Neutrophil (primary cell): ENCODE measurements around the gene WNT8B.
A peak's percentile ranks its signal among the peaks of the same experiment; 100 is the strongest.

Experiments used
- H3K27ac ChIP-seq: fragments of 200-600 bp; sonication (generic); 2 replicates; pipeline ENCODE4 v1.5.1; 2016; ENCODE audit warnings: mild to moderate bottlenecking, moderate library complexity
- H3K27me3 ChIP-seq: fragments of 200-600 bp; sonication (generic); 2 replicates; pipeline ENCODE4 v1.6.0; 2016; ENCODE audit warnings: mild to moderate bottlenecking
- H3K36me3 ChIP-seq: fragments of 200-600 bp; sonication (generic); 2 replicates; pipeline ENCODE4 v1.5.1; 2017
- H3K4me1 ChIP-seq, 2 experiments: fragments of 200-600 bp in 1 of 2; sonication (generic) in 1 of 2; 1 replicate in 1 of 2; 2 replicates in 1 of 2; pipeline versions ENCODE4 v1.5.1 to v1.6.1; 2013 to 2016; ENCODE audit warnings: low read depth in 1 of 2, low read length in 1 of 2, mild to moderate bottlenecking in 1 of 2, moderate library complexity in 1 of 2; ENCODE audit not compliant: control insufficient read depth in 1 of 2, insufficient read depth in 1 of 2
- H3K4me3 ChIP-seq, 2 experiments: fragments of 200-600 bp in 1 of 2; sonication (generic) in 1 of 2; 1 replicate in 1 of 2; 2 replicates in 1 of 2; pipeline ENCODE4 v1.5.1; 2013 to 2016; ENCODE audit warnings: low read depth in 1 of 2, low read length in 1 of 2, mild to moderate bottlenecking in 1 of 2, moderate library complexity in 1 of 2
- H3K9me3 ChIP-seq: fragments of 200-600 bp; sonication (generic); 2 replicates; pipeline ENCODE4 v1.5.1; 2016
- CTCF ChIP-seq: fragments of 200-600 bp; sonication (generic); IDR thresholded peaks from 2 replicates; pipeline ENCODE4 v1.5.1; 2016; ENCODE audit warnings: antibody characterized with exemption

Gene WNT8B

DNA sequence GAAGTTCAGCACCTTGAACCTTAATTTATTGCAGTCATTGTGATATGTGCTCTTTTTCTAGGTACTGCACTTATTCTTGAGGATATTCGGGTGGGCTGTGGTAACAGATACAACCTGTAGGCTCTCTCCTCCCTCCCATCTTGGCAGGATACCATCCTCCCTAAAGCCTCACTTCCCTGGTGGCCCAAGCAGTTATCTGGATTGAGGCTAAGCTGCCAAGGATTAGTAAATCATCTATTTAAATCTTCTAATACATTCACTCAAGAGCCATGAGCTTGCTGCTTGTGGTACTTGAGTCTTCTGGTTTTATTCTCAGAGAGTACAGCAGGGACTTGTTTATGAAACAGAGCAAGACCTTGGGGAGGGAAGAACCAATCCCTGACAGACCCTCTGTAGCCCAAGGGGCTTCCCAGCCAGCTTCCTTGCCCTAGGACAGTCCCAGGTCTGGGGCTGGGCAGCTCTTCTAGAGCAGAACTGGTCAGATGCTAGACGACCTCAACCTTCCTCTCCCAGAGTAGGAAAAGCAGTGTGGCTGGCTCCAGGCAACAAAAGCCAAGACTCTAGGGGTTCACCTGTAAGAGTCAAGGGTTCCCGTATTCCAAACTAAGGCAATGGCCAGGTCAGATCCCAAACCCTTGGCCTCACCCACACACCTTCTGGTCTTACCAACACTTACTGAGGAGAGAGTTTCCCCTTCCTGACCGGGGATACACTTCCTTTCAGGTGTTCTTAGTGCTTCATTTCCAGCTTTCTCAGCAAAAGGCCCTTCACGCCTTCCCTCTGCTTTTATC lies 21.3 kb downstream of the WNT8B start:
- H3K4me1 ChIP-seq, result peaks cover 30 to 35% of the 10 kb centered on the region in 2 experiments
- peaks cover 25% of the 10 kb centered on the region for H3K27me3 ChIP-seq
- H3K36me3 ChIP-seq, result peaks cover 24% of the 10 kb centered on the region
- no peak for TF ChIP-seq CTCF
- peak overlapping the region in 1 of 2 experiments; percentile 80 for H3K4me3 ChIP-seq
- H3K9me3 ChIP-seq, result no peaks in the 10 kb centered on the region
- H3K27ac ChIP-seq, result peak overlapping the region; percentile 78

- peaks cover 30 to 35% of the 10 kb centered on the region in 2 experiments for H3K4me1 ChIP-seq
- H3K36me3 ChIP-seq, result peaks cover 37% of the 10 kb centered on the region
- H3K9me3 ChIP-seq, result no peaks in the 10 kb centered on the region
- H3K27ac ChIP-seq, result no peak overlapping the region
- no peak overlapping the region for H3K4me3 ChIP-seq
- TF ChIP-seq CTCF, result no peak
- peaks cover 12% of the 10 kb centered on the region for H3K27me3 ChIP-seq
Observed at GRCh38 chr10:100485366-100485765, 22.6 kb downstream of the WNT8B start.

DNA sequence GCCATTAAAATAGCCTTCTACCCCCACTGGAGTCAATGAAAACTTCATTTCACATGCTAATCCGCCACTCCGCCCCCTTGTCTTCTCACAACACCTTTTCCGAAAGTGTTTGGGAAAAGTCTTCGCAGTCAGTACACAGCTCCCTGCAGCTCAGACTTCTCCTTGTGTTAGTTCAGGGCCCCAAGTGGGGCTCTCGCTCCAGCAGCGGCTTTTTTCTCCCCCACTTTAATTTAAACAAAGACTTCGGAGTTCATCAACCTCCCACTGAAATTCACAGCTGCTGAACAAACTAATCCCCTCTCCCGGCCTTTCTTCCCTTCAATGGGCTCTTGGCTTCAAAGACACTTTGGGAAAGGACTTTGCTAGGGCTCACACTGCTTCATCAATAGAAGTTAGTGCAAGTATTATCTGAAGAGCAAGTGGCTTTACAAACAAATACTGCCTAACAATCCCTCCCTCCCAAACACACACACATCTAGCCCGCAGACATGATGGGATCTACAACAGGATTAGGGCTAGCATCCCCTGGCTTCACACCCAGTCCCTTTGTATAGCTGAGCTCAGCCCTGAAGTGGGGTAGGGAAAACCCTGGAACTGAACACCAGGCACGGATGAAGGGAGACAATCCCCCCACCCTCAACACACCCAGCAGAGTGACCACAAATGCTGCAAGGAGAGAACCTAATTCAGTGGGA lies 23.1 kb downstream of the WNT8B start:
- Histone ChIP-seq H3K9me3 (no peaks in the 10 kb centered on the region), H3K36me3 (peaks cover 39% of the 10 kb centered on the region), H3K27me3 (peaks cover 6% of the 10 kb centered on the region), H3K4me3 (no peak overlapping the region), H3K27ac (no peak overlapping the region), H3K4me1 (peaks cover 30 to 35% of the 10 kb centered on the region in 2 experiments)
- no peak for TF ChIP-seq CTCF

DNA sequence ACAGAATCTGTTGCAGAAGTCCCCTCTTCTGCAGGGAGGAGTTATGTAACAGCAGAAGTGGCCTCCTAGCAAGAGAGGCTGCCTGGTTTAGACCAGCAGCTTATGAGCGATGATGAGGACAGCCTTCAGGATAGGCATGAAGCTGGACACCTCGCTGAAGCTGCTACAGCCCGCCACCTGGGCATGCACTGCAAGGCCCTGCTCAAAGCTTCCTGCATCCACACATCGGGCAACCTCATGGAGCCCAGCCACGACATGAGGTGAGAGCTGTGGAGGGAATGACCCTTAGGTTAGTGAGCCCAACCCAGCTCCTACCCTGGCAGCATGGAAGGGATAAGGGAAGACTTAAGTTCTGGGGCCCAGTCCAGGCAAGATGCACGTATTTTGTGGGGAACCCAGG lies 24.7 kb downstream of the WNT8B start:
- no peak overlapping the region for H3K4me3 ChIP-seq
- H3K27me3 ChIP-seq, result no peaks in the 10 kb centered on the region
- TF ChIP-seq CTCF, result no peak
- peaks cover 20 to 21% of the 10 kb centered on the region in 2 experiments for H3K4me1 ChIP-seq
- no peak overlapping the region for H3K27ac ChIP-seq
- peaks cover 49% of the 10 kb centered on the region for H3K36me3 ChIP-seq
- no peaks in the 10 kb centered on the region for H3K9me3 ChIP-seq

DNA sequence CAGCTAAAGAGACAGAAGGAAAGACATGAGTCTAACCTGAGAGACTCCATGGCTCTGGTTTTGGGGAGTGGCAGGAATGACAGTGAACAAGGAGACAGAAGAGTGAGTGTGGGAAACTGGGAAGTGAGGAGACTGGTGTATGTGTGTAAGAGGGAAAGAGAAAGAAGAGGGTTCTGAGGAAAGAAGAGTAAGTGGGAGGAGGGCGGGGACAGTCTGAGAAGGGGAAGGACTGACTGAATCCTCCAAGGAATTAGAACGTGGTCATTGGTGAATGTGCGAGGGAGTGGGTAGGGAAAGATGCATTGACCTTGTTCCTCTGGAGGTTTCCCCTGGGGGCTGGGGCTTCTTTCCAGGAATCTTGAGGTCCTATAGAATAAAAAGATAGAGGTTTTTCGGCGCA lies 26.6 kb downstream of the WNT8B start:
- no peak for TF ChIP-seq CTCF
- peaks cover 2 to 3% of the 10 kb centered on the region in 2 experiments for H3K4me1 ChIP-seq
- no peak overlapping the region for H3K27ac ChIP-seq
- H3K27me3 ChIP-seq, result no peaks in the 10 kb centered on the region
- no peak overlapping the region for H3K4me3 ChIP-seq
- H3K9me3 ChIP-seq, result no peaks in the 10 kb centered on the region
- H3K36me3 ChIP-seq, result peaks cover 55% of the 10 kb centered on the region
